Measurements from ENCODE around the gene HMGB4.

- no peak for TF ChIP-seq POLR2A (IDR thresholded peaks at IDR 0.05; ENCODE audit: low read length)
- TF ChIP-seq, protein P1, sequence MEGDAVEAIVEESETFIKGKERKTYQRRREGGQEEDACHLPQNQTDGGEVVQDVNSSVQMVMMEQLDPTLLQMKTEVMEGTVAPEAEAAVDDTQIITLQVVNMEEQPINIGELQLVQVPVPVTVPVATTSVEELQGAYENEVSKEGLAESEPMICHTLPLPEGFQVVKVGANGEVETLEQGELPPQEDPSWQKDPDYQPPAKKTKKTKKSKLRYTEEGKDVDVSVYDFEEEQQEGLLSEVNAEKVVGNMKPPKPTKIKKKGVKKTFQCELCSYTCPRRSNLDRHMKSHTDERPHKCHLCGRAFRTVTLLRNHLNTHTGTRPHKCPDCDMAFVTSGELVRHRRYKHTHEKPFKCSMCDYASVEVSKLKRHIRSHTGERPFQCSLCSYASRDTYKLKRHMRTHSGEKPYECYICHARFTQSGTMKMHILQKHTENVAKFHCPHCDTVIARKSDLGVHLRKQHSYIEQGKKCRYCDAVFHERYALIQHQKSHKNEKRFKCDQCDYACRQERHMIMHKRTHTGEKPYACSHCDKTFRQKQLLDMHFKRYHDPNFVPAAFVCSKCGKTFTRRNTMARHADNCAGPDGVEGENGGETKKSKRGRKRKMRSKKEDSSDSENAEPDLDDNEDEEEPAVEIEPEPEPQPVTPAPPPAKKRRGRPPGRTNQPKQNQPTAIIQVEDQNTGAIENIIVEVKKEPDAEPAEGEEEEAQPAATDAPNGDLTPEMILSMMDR (IDR thresholded peaks at IDR 0.05) = no peak
- TF ChIP-seq, protein P2, sequence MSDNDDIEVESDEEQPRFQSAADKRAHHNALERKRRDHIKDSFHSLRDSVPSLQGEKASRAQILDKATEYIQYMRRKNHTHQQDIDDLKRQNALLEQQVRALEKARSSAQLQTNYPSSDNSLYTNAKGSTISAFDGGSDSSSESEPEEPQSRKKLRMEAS (IDR thresholded peaks at IDR 0.05) = no peak
- TF ChIP-seq MAFK (IDR thresholded peaks at IDR 0.05; ENCODE audit: partially characterized antibody) = no peak
- no peak for TF ChIP-seq EP300 (IDR thresholded peaks at IDR 0.05)
- TF ChIP-seq, protein P3, sequence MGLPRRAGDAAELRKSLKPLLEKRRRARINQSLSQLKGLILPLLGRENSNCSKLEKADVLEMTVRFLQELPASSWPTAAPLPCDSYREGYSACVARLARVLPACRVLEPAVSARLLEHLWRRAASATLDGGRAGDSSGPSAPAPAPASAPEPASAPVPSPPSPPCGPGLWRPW (IDR thresholded peaks at IDR 0.05) = no peak
- TF ChIP-seq POLR2AphosphoS2 (conservative IDR thresholded peaks at IDR 0.05; ENCODE audit: low read length) = no peak
- no peak for TF ChIP-seq MYC (IDR thresholded peaks at IDR 0.05; ENCODE audit: borderline replicate concordance, low read length)
- no peak for TF ChIP-seq SREBF2 (IDR thresholded peaks at IDR 0.05)
- no peak for TF ChIP-seq RAD21 (conservative IDR thresholded peaks at IDR 0.05 in 1 of 2, IDR thresholded peaks at IDR 0.05 in 1 of 2)
Observed at GRCh38 chr1:33818071-33818470, 45.8 kb upstream of the HMGB4 start.

Measured in A549 (cell line).